NK-92 treated with Interleukin-12 subunit alpha and Interleukin-12 subunit beta, amount 100 ng/mL, for 24 hours (cell line): ENCODE results near the gene SARM1.
A peak's percentile ranks its signal among the peaks of the same experiment; 100 is the strongest.

ENCODE experiments used
- DNase-seq: peaks from one replicate; lab custom pipeline; 2025; lab: John Stamatoyannopoulos, UW

SARM1 gene

GRCh38 chr17:28341516-28341915 lies 30.0 kb upstream of the SARM1 start:
- no peak for DNase-seq

GRCh38 chr17:28342313-28342712 lies 29.2 kb upstream of the SARM1 start:
- no peak for DNase-seq

- no peak for DNase-seq
Observed at GRCh38 chr17:28343491-28343932, 28.0 kb upstream of the SARM1 start.

GRCh38 chr17:28344011-28344410 lies 27.5 kb upstream of the SARM1 start:
- no peak for DNase-seq

- no peak for DNase-seq
Observed at GRCh38 chr17:28344435-28344901, 27.0 kb upstream of the SARM1 start.

GRCh38 chr17:28345419-28346198 lies 25.9 kb upstream of the SARM1 start:
- DNase-seq: no peak

GRCh38 chr17:28346199-28346580 lies 25.3 kb upstream of the SARM1 start:
- DNase-seq: no peak

GRCh38 chr17:28346746-28347246 lies 24.7 kb upstream of the SARM1 start:
- DNase-seq: no peak

GRCh38 chr17:28347261-28347891 lies 24.1 kb upstream of the SARM1 start:
- DNase-seq: no peak

GRCh38 chr17:28348979-28349378 lies 22.5 kb upstream of the SARM1 start:
- no peak for DNase-seq

- DNase-seq: no peak
Observed at GRCh38 chr17:28350271-28350670, 21.2 kb upstream of the SARM1 start.

- DNase-seq: peak; percentile 89
Observed at GRCh38 chr17:28357061-28357900, 14.2 kb upstream of the SARM1 start, which contains the start of gene POLDIP2. Gene POLDIP2 (minus strand): TSS chr17:28357527. CDS start chr17:28357448, 79 bp downstream.

GRCh38 chr17:28357901-28358197 lies 13.6 kb upstream of the SARM1 start:
- no peak for DNase-seq

- DNase-seq: no peak
Observed at GRCh38 chr17:28363186-28363585, 8.3 kb upstream of the SARM1 start.

GRCh38 chr17:28363776-28364650 lies 7.5 kb upstream of the SARM1 start:
- no peak for DNase-seq

- DNase-seq: no peak
Observed at GRCh38 chr17:28364665-28365363, 6.7 kb upstream of the SARM1 start, which contains the start of gene SEBOX. Gene SEBOX (minus strand): TSS chr17:28365199. CDS start chr17:28365151, 48 bp downstream.

GRCh38 chr17:28365487-28365886 lies 6.0 kb upstream of the SARM1 start:
- DNase-seq: no peak

GRCh38 chr17:28366605-28367004 lies 4.9 kb upstream of the SARM1 start:
- DNase-seq: no peak

- no peak for DNase-seq
Observed at GRCh38 chr17:28367641-28368305, 3.7 kb upstream of the SARM1 start.

- DNase-seq: no peak
Observed at GRCh38 chr17:28368306-28368831, 3.1 kb upstream of the SARM1 start.
